Measurements from ENCODE around the gene EPHA2. TPM values are rescaled to one million over a fixed set of nuclear protein-coding genes. Genes with fewer than 3 reads are reported as not detected.

Gene EPHA2
- polyA plus RNA-seq, 1 experiment: 19.1 TPM

DNA sequence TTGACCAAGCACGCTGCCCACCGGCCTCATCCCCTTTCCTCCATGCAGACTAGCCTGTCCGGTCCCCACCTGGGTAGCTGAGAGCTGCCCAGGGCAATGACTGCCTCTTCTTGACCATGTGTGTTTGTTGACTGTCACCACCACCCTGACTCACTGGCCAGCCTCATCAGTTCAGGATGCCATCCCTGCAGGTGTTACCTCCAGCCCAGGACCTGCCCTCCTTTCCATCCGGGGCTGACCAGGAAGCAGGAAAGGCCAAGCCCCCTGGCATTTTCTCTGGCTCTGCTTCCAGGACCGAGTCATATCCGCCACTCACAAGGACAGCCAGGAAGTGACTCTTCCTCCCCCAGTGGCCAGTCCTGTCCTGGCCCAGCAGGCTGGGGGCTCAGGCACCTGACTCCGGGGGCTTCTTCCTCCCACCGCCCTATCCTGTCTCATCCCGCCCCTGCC lies 17.1 kb downstream of the EPHA2 start:
- Histone ChIP-seq H3K27me3 (ENCODE audit: control insufficient read depth, insufficient read depth, low read length) (no peaks in the 10 kb centered on the region), H3K4me3 (ENCODE audit: low read depth, low read length) (no peak overlapping the region), H3K27ac (ENCODE audit: low read depth, low read length) (peak overlapping the region; percentile 65), H3K9me3 (ENCODE audit: control insufficient read depth, insufficient read depth, low read length) (no peaks in the 10 kb centered on the region; the same call in 1 of the 2 replicates)
- POLR2A ChIA-PET: no interaction called here
- CTCF ChIA-PET: interaction anchor here (1.8 to 3.7 kb wide), 2 partner anchors 43 to 56 kb away, joined by 4 to 27 read pairs; no protein-coding TSS in a partner anchor
- TF ChIP-seq CTCF (IDR thresholded peaks at IDR 0.05; ENCODE audit: low read depth, low read length): no peak
- no peak for DNase-seq (ENCODE audit: low read depth, low spot score)

- no peaks in the 10 kb centered on the region for H3K27me3 ChIP-seq (ENCODE audit: control insufficient read depth, insufficient read depth, low read length)
- no peak overlapping the region for H3K27ac ChIP-seq (ENCODE audit: low read depth, low read length)
- no peaks in the 10 kb centered on the region; the same call in 1 of the 2 replicates for H3K9me3 ChIP-seq (ENCODE audit: control insufficient read depth, insufficient read depth, low read length)
- CTCF ChIA-PET: interaction anchor here (1.5 kb wide), 1 partner anchor 55 kb away, joined by 6 read pairs; no protein-coding TSS in a partner anchor
- POLR2A ChIA-PET: no interaction called here
- no peak overlapping the region for H3K4me3 ChIP-seq (ENCODE audit: low read depth, low read length)
- no peak for DNase-seq (ENCODE audit: low read depth, low spot score)
- no peak for TF ChIP-seq CTCF (IDR thresholded peaks at IDR 0.05; ENCODE audit: low read depth, low read length)
Observed at GRCh38 chr1:16137890-16138467, 17.9 kb downstream of the EPHA2 start.

DNA sequence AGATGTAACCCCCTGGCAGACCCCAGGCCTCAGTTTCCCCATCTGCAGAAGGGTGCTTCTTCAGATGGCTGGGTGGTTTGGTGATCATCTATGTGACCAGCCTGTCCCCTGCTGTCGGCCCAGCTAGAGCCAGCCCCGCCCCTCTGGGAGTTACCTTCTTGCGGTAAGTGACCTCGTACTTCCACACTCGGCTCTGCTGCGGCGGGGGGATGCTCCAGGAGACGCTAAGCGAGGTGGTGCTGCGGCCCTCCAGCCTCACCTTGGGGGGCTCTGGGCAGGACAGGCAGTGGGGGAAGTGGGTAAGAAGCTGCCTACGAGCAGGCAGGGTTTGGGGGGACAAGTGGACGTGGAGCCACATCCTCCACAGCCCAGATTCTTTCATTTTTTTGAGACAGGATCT lies 20.4 kb downstream of the EPHA2 start:
- Histone ChIP-seq H3K9me3 (ENCODE audit: control insufficient read depth, insufficient read depth, low read length) (no peaks in the 10 kb centered on the region; the same call in 1 of the 2 replicates), H3K27ac (ENCODE audit: low read depth, low read length) (no peak overlapping the region), H3K4me3 (ENCODE audit: low read depth, low read length) (no peak overlapping the region), H3K27me3 (ENCODE audit: control insufficient read depth, insufficient read depth, low read length) (no peaks in the 10 kb centered on the region)
- CTCF ChIA-PET: interaction anchor here (1.1 kb wide), 1 partner anchor 53 kb away, joined by 3 read pairs; no protein-coding TSS in a partner anchor
- DNase-seq (ENCODE audit: low read depth, low spot score): no peak
- POLR2A ChIA-PET: no interaction called here
- TF ChIP-seq CTCF (IDR thresholded peaks at IDR 0.05; ENCODE audit: low read depth, low read length): no peak

GRCh38 chr1:16134906-16135305 lies 21.0 kb downstream of the EPHA2 start:
- DNase-seq (ENCODE audit: low read depth, low spot score): no peak
- no peaks in the 10 kb centered on the region for H3K27me3 ChIP-seq (ENCODE audit: control insufficient read depth, insufficient read depth, low read length)
- TF ChIP-seq CTCF (IDR thresholded peaks at IDR 0.05; ENCODE audit: low read depth, low read length): no peak
- ChIA-PET POLR2A (no interaction called here), CTCF (no interaction called here)
- no peaks in the 10 kb centered on the region; the same call in 1 of the 2 replicates for H3K9me3 ChIP-seq (ENCODE audit: control insufficient read depth, insufficient read depth, low read length)
- H3K27ac ChIP-seq (ENCODE audit: low read depth, low read length): no peak overlapping the region
- no peak overlapping the region for H3K4me3 ChIP-seq (ENCODE audit: low read depth, low read length)

DNA sequence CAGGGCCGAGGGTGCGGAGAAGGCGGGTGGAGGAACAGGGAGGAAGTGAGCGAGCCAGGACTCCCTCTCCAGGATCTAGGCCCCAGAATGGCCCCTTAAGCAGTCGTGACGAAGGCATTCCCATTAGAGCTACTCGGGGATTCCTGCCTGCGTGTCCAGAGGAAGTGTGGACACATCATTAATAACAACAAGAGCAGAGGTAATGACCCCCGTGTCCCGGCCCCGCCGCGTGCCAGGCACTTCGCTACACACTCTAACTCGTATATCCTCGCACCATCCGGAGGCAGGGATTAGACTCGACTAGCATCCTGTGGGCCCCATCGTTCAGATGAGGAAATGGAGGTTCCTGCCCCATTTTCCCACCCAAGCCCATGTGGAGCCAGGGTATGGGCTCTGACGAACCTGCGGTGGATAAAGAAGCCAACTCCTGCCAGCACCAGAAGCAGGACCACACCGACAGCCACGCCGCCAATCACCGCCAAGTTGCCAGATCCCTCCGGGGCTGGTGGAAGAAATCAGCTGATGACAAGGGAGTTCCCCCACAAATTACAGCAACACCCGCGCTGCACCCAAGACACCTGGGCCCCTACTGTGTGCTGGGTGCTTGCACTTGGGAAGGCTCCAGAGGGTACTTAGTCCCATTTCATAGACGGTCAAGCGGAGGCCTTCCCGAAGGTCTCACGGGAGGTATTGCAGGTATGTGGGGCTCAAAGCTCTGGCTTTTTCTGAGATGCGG lies 21.6 kb downstream of the EPHA2 start:
- H3K4me3 ChIP-seq (ENCODE audit: low read depth, low read length): no peak overlapping the region
- H3K27ac ChIP-seq (ENCODE audit: low read depth, low read length): no peak overlapping the region
- DNase-seq (ENCODE audit: low read depth, low spot score): no peak
- TF ChIP-seq CTCF (IDR thresholded peaks at IDR 0.05; ENCODE audit: low read depth, low read length): no peak
- no peaks in the 10 kb centered on the region; the same call in 1 of the 2 replicates for H3K9me3 ChIP-seq (ENCODE audit: control insufficient read depth, insufficient read depth, low read length)
- CTCF ChIA-PET: no interaction called here
- H3K27me3 ChIP-seq (ENCODE audit: control insufficient read depth, insufficient read depth, low read length): no peaks in the 10 kb centered on the region
- POLR2A ChIA-PET: no interaction called here
